HepG2 (cell line): Measurements from ENCODE around the gene FAM50A. TPM values are rescaled to one million over a fixed set of nuclear protein-coding genes. Genes with fewer than 3 reads are reported as not detected.

Source experiments
- FOXO4 ChIP-seq: sonication (generic); formaldehyde crosslinking; conservative IDR thresholded peaks from 2 replicates; pipeline ENCODE4 v1.8.1; 2023; ENCODE audit warnings: missing genetic modification reagents
- KDM2A ChIP-seq: sonication (generic); formaldehyde crosslinking; IDR thresholded peaks from 2 replicates; pipeline ENCODE4 v1.4.0; 2020; ENCODE audit warnings: low read depth, missing genetic modification reagents, borderline replicate concordance
- MAZ ChIP-seq, 2 experiments: sonication (generic) in 1 of 2; formaldehyde crosslinking in 1 of 2; IDR thresholded peaks; 2 replicates each; pipeline versions ENCODE4 v1.5.0 to v1.6.1; 2012 to 2020; ENCODE audit warnings: low read depth in 2 of 2, mild to moderate bottlenecking in 2 of 2, borderline replicate concordance in 1 of 2, improper control_type of control experiment in 1 of 2, low read length in 1 of 2, missing genetic modification reagents in 1 of 2, moderate library complexity in 1 of 2
- NFAT5 ChIP-seq: sonication (generic); formaldehyde crosslinking; IDR thresholded peaks from 2 replicates; pipeline ENCODE4 v1.4.0; 2020; ENCODE audit warnings: missing genetic modification reagents
- PHF21A ChIP-seq: sonication (generic); formaldehyde crosslinking; IDR thresholded peaks from 2 replicates; pipeline ENCODE4 v1.5.0; 2020; ENCODE audit warnings: mild to moderate bottlenecking, missing genetic modification reagents
- PRPF4 ChIP-seq: fragments of 200-400 bp; formaldehyde crosslinking; IDR thresholded peaks from 2 replicates; pipeline ENCODE4 v1.6.1; 2016; ENCODE audit warnings: low read length, low read depth; ENCODE audit not compliant: poor library complexity, severe bottlenecking
- RERE ChIP-seq: IDR thresholded peaks from 2 replicates; pipeline ENCODE4 v1.6.1; 2016; ENCODE audit warnings: low read depth, missing genetic modification reagents, missing compliant biosample characterization
- ZBTB14 ChIP-seq: sonication (generic); formaldehyde crosslinking; IDR thresholded peaks from 2 replicates; pipeline ENCODE4 v1.4.0; 2020; ENCODE audit warnings: missing genetic modification reagents
- ZFY ChIP-seq: sonication (generic); formaldehyde crosslinking; IDR thresholded peaks from 2 replicates; pipeline ENCODE4 v1.4.0; 2020; ENCODE audit warnings: missing genetic modification reagents
- ZSCAN29 ChIP-seq: sonication (generic); formaldehyde crosslinking; conservative IDR thresholded peaks from 2 replicates; pipeline ENCODE4 v1.4.0; 2020; ENCODE audit warnings: mild to moderate bottlenecking, missing genetic modification reagents
- polyA plus RNA-seq, 8 experiments: library from polyadenylated mRNA; depleted of rRNA in 3 of 8; stranded (reverse) in 7 of 8; unstranded in 1 of 8; fragments of >200 nt; fragmentation: Illumina TruSeq in 4 of 8; extraction: Trizol in 4 of 8; gene quantifications; 2 replicates each; pipeline versions ENCODE4 v1.2.1 to v1.2.3, GENCODE V29; 2011 to 2016; ENCODE audit warnings: low read depth in 4 of 8, missing spikeins in 1 of 8, mixed read lengths in 1 of 8; ENCODE audit not compliant: insufficient read depth in 1 of 8
- total RNA-seq, 5 experiments: library from RNA; depleted of rRNA; stranded (reverse); fragments of >200 nt; fragmentation: Illumina TruSeq; extraction: Trizol; gene quantifications; 2 replicates each; pipeline ENCODE4 v1.2.3, GENCODE V29; 2016; ENCODE audit warnings: low read depth in 1 of 5

FAM50A gene
- total and polyA plus RNA-seq, 2 of the 13 experiments (the other 11 are each of a cell fraction or from before 2014, with no cell fraction given): 30.7 to 40.7 TPM

- TF ChIP-seq NFAT5 (CRISPR knock-in tag): no peak
- TF ChIP-seq ZFY (CRISPR knock-in tag): peak; percentile 56
- TF ChIP-seq PHF21A: no peak
- TF ChIP-seq FOXO4 (CRISPR knock-in tag): no peak
- TF ChIP-seq MAZ (IDR thresholded peaks at IDR 0.05; ENCODE audit: borderline replicate concordance, low read depth, low read length): no peak
- 0 out of 2 replicates have a peak, but pooled peaks have one; percentile 35 for TF ChIP-seq MAZ (CRISPR knock-in tag; IDR thresholded peaks at IDR 0.05; ENCODE audit: low read depth)
- TF ChIP-seq PRPF4: no peak
- TF ChIP-seq RERE: no peak
- TF ChIP-seq ZSCAN29 (CRISPR knock-in tag): no peak
- TF ChIP-seq ZBTB14 (CRISPR knock-in tag): peak; percentile 69; the same call in 1 of the 2 replicates
- TF ChIP-seq KDM2A (CRISPR knock-in tag): peak; percentile 47; the same call in 1 of the 2 replicates
Measured at GRCh38 chrX:154486396-154487207, 42.7 kb downstream of the FAM50A start, which contains the start of gene UBL4A (continued).
